ENCODE measurements around the gene P3H1. TPM values are rescaled to one million over a fixed set of nuclear protein-coding genes. Genes with fewer than 3 reads are reported as not detected.

Gene P3H1
- total and polyA plus RNA-seq, 2 experiments from 2014 or later = 51.1 to 75.1 TPM

DNA sequence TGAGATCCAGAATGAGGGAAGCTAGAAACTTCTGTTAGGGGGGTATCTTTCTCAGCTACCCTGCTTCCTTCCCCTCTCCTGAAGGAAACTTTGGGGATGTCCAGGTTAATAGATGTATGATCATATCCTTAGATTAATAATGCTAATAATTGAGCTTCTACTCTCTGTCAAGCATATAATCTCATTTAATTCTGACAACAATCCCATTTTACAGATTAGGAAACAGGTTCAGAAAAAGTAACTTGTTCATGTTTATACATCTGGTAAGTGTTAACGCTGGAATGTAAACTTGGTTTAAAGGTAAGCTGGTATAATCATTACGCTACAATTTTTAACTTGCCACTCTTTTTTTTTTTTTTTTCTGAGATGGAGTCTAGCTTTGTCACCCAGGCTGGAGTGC, 16.3 kb upstream of the P3H1 start:
- Mint-ChIP-seq H3K27me3 (ENCODE audit: insufficient read depth, low read depth, poor library complexity) (peaks cover 4% of the 10 kb centered on the region), H3K4me3 (no peak overlapping the region), H3K9me3 (no peaks in the 10 kb centered on the region; the same call in 2 of the 3 replicates), H3K36me3 (ENCODE audit: low read depth) (peaks cover 26% of the 10 kb centered on the region), H3K4me1 (peaks cover 11% of the 10 kb centered on the region), H3K27ac (no peak overlapping the region)
- no peaks in the 10 kb centered on the region; the same call in 1 of the 2 replicates for H3K36me3 ChIP-seq (ENCODE audit: insufficient read depth)
- peaks cover 5% of the 10 kb centered on the region; the same call in 1 of the 2 replicates for H3K4me1 ChIP-seq (ENCODE audit: insufficient read depth)
- peaks cover 6% of the 10 kb centered on the region; the same call in 1 of the 2 replicates for H3K27me3 ChIP-seq (ENCODE audit: insufficient read depth)
- H3K4me3 ChIP-seq = no peak overlapping the region
- H4K20me1 ChIP-seq (replicated peaks; ENCODE audit: insufficient read depth) = 0 out of 2 replicates have a peak, but pooled peaks cover 4% of the 10 kb centered on the region
- H2AFZ ChIP-seq = no peak overlapping the region
- no peak overlapping the region for H3K27ac ChIP-seq (ENCODE audit: low read depth)
- ATAC-seq (no peak), DNase-seq (ENCODE audit: low spot score) (no peak)
- H3F3A ChIP-seq (replicated peaks; ENCODE audit: low read depth) = 0 out of 2 replicates have a peak, but pooled peaks cover 15% of the 10 kb centered on the region
- TF ChIP-seq CREB1 (CRISPR knock-in tag; IDR thresholded peaks at IDR 0.05; ENCODE audit: low read depth) (no peak), POLR2AphosphoS5 (IDR thresholded peaks at IDR 0.05; ENCODE audit: low read depth) (no peak), ZNF331 (CRISPR knock-in tag; IDR thresholded peaks at IDR 0.05; ENCODE audit: low read depth) (no peak), EZH2phosphoT487 (IDR thresholded peaks at IDR 0.05; ENCODE audit: unreplicated experiment) (no peak), STAT1 (IDR thresholded peaks at IDR 0.05; ENCODE audit: unreplicated experiment) (no peak), ZNF114 (CRISPR knock-in tag; IDR thresholded peaks at IDR 0.05) (no peak), JUNB (IDR thresholded peaks at IDR 0.05; ENCODE audit: unreplicated experiment) (no peak), NANOG (IDR thresholded peaks at IDR 0.05; ENCODE audit: borderline replicate concordance) (no peak), EZH2 (IDR thresholded peaks at IDR 0.05; ENCODE audit: low read depth, unreplicated experiment) (no peak)
- TF ChIP-seq, protein P1, sequence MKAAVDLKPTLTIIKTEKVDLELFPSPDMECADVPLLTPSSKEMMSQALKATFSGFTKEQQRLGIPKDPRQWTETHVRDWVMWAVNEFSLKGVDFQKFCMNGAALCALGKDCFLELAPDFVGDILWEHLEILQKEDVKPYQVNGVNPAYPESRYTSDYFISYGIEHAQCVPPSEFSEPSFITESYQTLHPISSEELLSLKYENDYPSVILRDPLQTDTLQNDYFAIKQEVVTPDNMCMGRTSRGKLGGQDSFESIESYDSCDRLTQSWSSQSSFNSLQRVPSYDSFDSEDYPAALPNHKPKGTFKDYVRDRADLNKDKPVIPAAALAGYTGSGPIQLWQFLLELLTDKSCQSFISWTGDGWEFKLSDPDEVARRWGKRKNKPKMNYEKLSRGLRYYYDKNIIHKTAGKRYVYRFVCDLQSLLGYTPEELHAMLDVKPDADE (IDR thresholded peaks at IDR 0.05) = no peak
- TF ChIP-seq, protein P2, sequence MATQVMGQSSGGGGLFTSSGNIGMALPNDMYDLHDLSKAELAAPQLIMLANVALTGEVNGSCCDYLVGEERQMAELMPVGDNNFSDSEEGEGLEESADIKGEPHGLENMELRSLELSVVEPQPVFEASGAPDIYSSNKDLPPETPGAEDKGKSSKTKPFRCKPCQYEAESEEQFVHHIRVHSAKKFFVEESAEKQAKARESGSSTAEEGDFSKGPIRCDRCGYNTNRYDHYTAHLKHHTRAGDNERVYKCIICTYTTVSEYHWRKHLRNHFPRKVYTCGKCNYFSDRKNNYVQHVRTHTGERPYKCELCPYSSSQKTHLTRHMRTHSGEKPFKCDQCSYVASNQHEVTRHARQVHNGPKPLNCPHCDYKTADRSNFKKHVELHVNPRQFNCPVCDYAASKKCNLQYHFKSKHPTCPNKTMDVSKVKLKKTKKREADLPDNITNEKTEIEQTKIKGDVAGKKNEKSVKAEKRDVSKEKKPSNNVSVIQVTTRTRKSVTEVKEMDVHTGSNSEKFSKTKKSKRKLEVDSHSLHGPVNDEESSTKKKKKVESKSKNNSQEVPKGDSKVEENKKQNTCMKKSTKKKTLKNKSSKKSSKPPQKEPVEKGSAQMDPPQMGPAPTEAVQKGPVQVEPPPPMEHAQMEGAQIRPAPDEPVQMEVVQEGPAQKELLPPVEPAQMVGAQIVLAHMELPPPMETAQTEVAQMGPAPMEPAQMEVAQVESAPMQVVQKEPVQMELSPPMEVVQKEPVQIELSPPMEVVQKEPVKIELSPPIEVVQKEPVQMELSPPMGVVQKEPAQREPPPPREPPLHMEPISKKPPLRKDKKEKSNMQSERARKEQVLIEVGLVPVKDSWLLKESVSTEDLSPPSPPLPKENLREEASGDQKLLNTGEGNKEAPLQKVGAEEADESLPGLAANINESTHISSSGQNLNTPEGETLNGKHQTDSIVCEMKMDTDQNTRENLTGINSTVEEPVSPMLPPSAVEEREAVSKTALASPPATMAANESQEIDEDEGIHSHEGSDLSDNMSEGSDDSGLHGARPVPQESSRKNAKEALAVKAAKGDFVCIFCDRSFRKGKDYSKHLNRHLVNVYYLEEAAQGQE (IDR thresholded peaks at IDR 0.05; ENCODE audit: unreplicated experiment) = no peak
- TF ChIP-seq, protein P3, sequence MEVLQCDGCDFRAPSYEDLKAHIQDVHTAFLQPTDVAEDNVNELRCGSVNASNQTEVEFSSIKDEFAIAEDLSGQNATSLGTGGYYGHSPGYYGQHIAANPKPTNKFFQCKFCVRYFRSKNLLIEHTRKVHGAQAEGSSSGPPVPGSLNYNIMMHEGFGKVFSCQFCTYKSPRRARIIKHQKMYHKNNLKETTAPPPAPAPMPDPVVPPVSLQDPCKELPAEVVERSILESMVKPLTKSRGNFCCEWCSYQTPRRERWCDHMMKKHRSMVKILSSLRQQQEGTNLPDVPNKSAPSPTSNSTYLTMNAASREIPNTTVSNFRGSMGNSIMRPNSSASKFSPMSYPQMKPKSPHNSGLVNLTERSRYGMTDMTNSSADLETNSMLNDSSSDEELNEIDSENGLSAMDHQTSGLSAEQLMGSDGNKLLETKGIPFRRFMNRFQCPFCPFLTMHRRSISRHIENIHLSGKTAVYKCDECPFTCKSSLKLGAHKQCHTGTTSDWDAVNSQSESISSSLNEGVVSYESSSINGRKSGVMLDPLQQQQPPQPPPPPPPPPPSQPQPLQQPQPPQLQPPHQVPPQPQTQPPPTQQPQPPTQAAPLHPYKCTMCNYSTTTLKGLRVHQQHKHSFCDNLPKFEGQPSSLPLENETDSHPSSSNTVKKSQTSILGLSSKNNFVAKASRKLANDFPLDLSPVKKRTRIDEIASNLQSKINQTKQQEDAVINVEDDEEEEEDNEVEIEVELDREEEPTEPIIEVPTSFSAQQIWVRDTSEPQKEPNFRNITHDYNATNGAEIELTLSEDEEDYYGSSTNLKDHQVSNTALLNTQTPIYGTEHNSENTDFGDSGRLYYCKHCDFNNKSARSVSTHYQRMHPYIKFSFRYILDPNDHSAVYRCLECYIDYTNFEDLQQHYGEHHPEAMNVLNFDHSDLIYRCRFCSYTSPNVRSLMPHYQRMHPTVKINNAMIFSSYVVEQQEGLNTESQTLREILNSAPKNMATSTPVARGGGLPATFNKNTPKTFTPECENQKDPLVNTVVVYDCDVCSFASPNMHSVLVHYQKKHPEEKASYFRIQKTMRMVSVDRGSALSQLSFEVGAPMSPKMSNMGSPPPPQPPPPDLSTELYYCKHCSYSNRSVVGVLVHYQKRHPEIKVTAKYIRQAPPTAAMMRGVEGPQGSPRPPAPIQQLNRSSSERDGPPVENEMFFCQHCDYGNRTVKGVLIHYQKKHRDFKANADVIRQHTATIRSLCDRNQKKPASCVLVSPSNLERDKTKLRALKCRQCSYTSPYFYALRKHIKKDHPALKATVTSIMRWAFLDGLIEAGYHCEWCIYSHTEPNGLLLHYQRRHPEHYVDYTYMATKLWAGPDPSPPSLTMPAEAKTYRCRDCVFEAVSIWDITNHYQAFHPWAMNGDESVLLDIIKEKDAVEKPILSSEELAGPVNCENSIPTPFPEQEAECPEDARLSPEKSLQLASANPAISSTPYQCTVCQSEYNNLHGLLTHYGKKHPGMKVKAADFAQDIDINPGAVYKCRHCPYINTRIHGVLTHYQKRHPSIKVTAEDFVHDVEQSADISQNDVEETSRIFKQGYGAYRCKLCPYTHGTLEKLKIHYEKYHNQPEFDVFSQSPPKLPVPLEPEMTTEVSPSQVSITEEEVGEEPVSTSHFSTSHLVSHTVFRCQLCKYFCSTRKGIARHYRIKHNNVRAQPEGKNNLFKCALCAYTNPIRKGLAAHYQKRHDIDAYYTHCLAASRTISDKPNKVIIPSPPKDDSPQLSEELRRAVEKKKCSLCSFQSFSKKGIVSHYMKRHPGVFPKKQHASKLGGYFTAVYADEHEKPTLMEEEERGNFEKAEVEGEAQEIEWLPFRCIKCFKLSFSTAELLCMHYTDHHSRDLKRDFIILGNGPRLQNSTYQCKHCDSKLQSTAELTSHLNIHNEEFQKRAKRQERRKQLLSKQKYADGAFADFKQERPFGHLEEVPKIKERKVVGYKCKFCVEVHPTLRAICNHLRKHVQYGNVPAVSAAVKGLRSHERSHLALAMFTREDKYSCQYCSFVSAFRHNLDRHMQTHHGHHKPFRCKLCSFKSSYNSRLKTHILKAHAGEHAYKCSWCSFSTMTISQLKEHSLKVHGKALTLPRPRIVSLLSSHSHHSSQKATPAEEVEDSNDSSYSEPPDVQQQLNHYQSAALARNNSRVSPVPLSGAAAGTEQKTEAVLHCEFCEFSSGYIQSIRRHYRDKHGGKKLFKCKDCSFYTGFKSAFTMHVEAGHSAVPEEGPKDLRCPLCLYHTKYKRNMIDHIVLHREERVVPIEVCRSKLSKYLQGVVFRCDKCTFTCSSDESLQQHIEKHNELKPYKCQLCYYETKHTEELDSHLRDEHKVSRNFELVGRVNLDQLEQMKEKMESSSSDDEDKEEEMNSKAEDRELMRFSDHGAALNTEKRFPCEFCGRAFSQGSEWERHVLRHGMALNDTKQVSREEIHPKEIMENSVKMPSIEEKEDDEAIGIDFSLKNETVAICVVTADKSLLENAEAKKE (CRISPR knock-in tag; IDR thresholded peaks at IDR 0.05) = no peak
- TF ChIP-seq, protein P4, sequence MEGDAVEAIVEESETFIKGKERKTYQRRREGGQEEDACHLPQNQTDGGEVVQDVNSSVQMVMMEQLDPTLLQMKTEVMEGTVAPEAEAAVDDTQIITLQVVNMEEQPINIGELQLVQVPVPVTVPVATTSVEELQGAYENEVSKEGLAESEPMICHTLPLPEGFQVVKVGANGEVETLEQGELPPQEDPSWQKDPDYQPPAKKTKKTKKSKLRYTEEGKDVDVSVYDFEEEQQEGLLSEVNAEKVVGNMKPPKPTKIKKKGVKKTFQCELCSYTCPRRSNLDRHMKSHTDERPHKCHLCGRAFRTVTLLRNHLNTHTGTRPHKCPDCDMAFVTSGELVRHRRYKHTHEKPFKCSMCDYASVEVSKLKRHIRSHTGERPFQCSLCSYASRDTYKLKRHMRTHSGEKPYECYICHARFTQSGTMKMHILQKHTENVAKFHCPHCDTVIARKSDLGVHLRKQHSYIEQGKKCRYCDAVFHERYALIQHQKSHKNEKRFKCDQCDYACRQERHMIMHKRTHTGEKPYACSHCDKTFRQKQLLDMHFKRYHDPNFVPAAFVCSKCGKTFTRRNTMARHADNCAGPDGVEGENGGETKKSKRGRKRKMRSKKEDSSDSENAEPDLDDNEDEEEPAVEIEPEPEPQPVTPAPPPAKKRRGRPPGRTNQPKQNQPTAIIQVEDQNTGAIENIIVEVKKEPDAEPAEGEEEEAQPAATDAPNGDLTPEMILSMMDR (conservative IDR thresholded peaks at IDR 0.05; ENCODE audit: low read depth in 2 of 2) = no peak
- no peak overlapping the region for H3K4me2 ChIP-seq
- no peaks in the 10 kb centered on the region for H3K9me2 ChIP-seq (ENCODE audit: insufficient read depth)
- no peaks in the 10 kb centered on the region for H3K79me2 ChIP-seq (replicated peaks; ENCODE audit: insufficient read depth)
